T-cell (primary cell): ENCODE measurements around the gene UBAC2. TPM values are rescaled to one million over a fixed set of nuclear protein-coding genes. Genes with fewer than 3 reads are reported as not detected.

Experiments
- ATAC-seq, 4 experiments: fragments of 200-7000 bp in 3 of 4; fragments of 150-1000 bp in 1 of 4; cut with Tn5 transposase; replicated peaks in 1 of 4; 1 replicate in 3 of 4; 2 replicates in 1 of 4; pipeline ENCODE4 v1.10.0; 2021; ENCODE audit warnings: moderate library complexity in 3 of 4, mild to moderate bottlenecking in 2 of 4, moderate number of reproducible peaks in 1 of 4
- CTCF ChIA-PET, 2 donors: fragments of 300-600 bp; sonication (Branson Sonifier 250); formaldehyde crosslinking; loops; one replicate each; lab custom pipeline; 2022; ENCODE audit warnings: antibody characterized with exemption in 2 of 2; lab: Charles Lee
- POLR2A ChIA-PET, 2 donors: fragments of 300-600 bp; sonication (Branson Sonifier 250); formaldehyde crosslinking; loops; one replicate each; lab custom pipeline; 2022; ENCODE audit warnings: antibody characterized with exemption in 2 of 2; lab: Charles Lee
- DNase-seq, 35 experiments: peaks; one replicate each; pipeline versions ENCODE4 v3.0.0 to v3.0.0-alpha.2; 2013 to 2023
- H3K27ac ChIP-seq: one replicate; pipeline ENCODE4 v1.5.1; 2013; ENCODE audit warnings: low read length
- H3K27me3 ChIP-seq, 2 experiments: replicated peaks in 1 of 2; 1 replicate in 1 of 2; 2 replicates in 1 of 2; pipeline versions ENCODE4 v1.6.1 to v1.7.0; 2013; ENCODE audit warnings: low read length in 1 of 2, mixed read lengths in 1 of 2; ENCODE audit not compliant: control insufficient read depth in 2 of 2, insufficient read depth in 2 of 2; ENCODE audit errors: extremely low read depth in 1 of 2
- H3K36me3 ChIP-seq, 2 donors: 1 replicate in 1 of 2; 2 replicates in 1 of 2; pipeline versions ENCODE4 v1.6.1 to v1.7.0; 2013; ENCODE audit warnings: low read length in 1 of 2; ENCODE audit not compliant: control insufficient read depth in 2 of 2, insufficient read depth in 1 of 2; ENCODE audit errors: extremely low read depth in 1 of 2
- H3K4me1 ChIP-seq, 2 experiments: 1 replicate in 1 of 2; 2 replicates in 1 of 2; pipeline versions ENCODE4 v1.6.1 to v1.7.0; 2013; ENCODE audit warnings: low read length in 2 of 2, mixed read lengths in 1 of 2; ENCODE audit not compliant: insufficient read depth in 2 of 2, control insufficient read depth in 1 of 2; ENCODE audit errors: extremely low read depth in 1 of 2
- H3K4me3 ChIP-seq, 2 donors: 1 replicate in 1 of 2; 2 replicates in 1 of 2; pipeline versions ENCODE4 v1.5.1 to v1.7.0; 2013; ENCODE audit warnings: mild to moderate bottlenecking in 2 of 2, low read length in 1 of 2, moderate library complexity in 1 of 2; ENCODE audit not compliant: control insufficient read depth in 1 of 2; ENCODE audit errors: extremely low read depth in 1 of 2
- H3K9me3 ChIP-seq: 2 replicates; pipeline ENCODE4 v1.7.0; 2013
- H3K27ac Mint-ChIP-seq, 2 donors: one replicate each; pipeline ENCODE4 v1.8.0; 2020 to 2021; ENCODE audit warnings: mild to moderate bottlenecking in 2 of 2, mixed read lengths in 2 of 2
- H3K27me3 Mint-ChIP-seq, 2 donors: one replicate each; pipeline ENCODE4 v1.8.0; 2021 to 2022; ENCODE audit warnings: mixed read lengths in 2 of 2
- H3K36me3 Mint-ChIP-seq: one replicate; pipeline ENCODE4 v1.8.0; 2021; ENCODE audit warnings: mixed read lengths
- H3K4me1 Mint-ChIP-seq, 3 donors: one replicate each; pipeline ENCODE4 v1.8.0; 2020 to 2022; ENCODE audit warnings: mixed read lengths in 3 of 3, mild to moderate bottlenecking in 1 of 3
- H3K4me3 Mint-ChIP-seq, 3 donors: one replicate each; pipeline ENCODE4 v1.8.0; 2020 to 2022; ENCODE audit warnings: mild to moderate bottlenecking in 3 of 3, mixed read lengths in 3 of 3, moderate library complexity in 3 of 3
- H3K9me3 Mint-ChIP-seq, 3 donors: one replicate each; pipeline ENCODE4 v1.8.0; 2020 to 2022; ENCODE audit warnings: mixed read lengths in 3 of 3
- WGBS: methylation state at CpG from one replicate; pipeline ENCODE4 v1.1.5; 2013; ENCODE audit warnings: missing lambda C conversion rate; ENCODE audit not compliant: insufficient coverage; 5-methylcytosine and 5-hydroxymethylcytosine counted together
- total RNA-seq, 35 experiments: library from RNA in 6 of 35; stranded (reverse) in 6 of 35; fragments of 120-200 nt in 1 of 35; gene quantifications; one replicate each; pipeline versions ENCODE4 v1.2.1 to v1.2.4 and lab custom pipeline; 2013 to 2026

Gene UBAC2
- total RNA-seq, 5 donors from 2014 or later (not counting 1 experiment from before 2014, with no cell fraction given), result 83.3 to 99.3 (median 84.9) TPM

GRCh38 chr13:99304541-99304940 is 103.9 kb downstream of the UBAC2 start:
- DNase-seq (no peak), ATAC-seq (no peak)
- ChIA-PET CTCF (interaction anchor here (0.7 to 4.2 kb wide), 7 partner anchors 10 to 462 kb away, joined by 3 to 32 read pairs (median 5); no protein-coding TSS in a partner anchor), POLR2A (interaction anchor here (0.5 to 4.7 kb wide), 13 partner anchors 8 to 77 kb away, joined by 3 to 40 read pairs (median 7); no protein-coding TSS in a partner anchor)
- peaks cover 51% of the 10 kb centered on the region for H3K36me3 Mint-ChIP-seq
- peaks cover 0 to 33% of the 10 kb centered on the region in 2 donors for H3K36me3 ChIP-seq
- peak overlapping the region; percentile 94 to 99 (median 96) for H3K4me3 Mint-ChIP-seq
- peak overlapping the region; percentile 80 for H3K27ac ChIP-seq
- no peaks in the 10 kb centered on the region for H3K27me3 ChIP-seq
- H3K4me3 ChIP-seq, result peak overlapping the region; percentile 39 to 68
- no peaks in the 10 kb centered on the region for H3K9me3 Mint-ChIP-seq
- no CpG with 5 or more reads among the region's 4 CpGs for WGBS
- peaks cover 73 to 89% (median 80%) of the 10 kb centered on the region in 3 donors for H3K4me1 Mint-ChIP-seq
- peak overlapping the region; percentile 96 to 98 for H3K27ac Mint-ChIP-seq
- H3K27me3 Mint-ChIP-seq, result no peaks in the 10 kb centered on the region
- H3K9me3 ChIP-seq, result no peaks in the 10 kb centered on the region
- peaks cover 48 to 54% of the 10 kb centered on the region in 2 experiments for H3K4me1 ChIP-seq

DNA sequence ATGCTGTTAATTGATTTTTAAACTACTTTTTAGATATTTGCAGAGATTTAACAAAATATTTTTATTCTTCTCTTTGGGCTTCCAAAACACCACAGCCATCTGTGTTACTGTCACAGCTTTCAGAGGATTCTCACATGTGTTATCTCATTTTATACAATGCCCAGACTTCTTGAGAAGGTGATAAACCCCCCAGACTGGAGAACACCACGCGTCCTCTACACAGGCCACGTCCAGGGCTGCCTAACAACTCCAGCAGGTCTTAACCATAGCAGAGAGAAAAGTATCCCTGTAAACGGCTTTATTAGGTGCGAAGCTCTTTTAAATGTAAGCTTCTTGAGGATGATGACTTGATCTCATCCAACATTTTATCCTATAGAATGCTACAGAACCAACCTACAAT is 104.5 kb downstream of the UBAC2 start:
- H3K4me3 ChIP-seq, result peak overlapping the region; percentile 62 to 68
- Mint-ChIP-seq H3K36me3 (peaks cover 46% of the 10 kb centered on the region), H3K4me3 (peak overlapping the region; percentile 94 to 99 (median 96)), H3K4me1 (peaks cover 73 to 90% (median 80%) of the 10 kb centered on the region in 3 donors), H3K9me3 (no peaks in the 10 kb centered on the region), H3K27ac (peak overlapping the region; percentile 96), H3K27me3 (no peaks in the 10 kb centered on the region)
- H3K27me3 ChIP-seq, result no peaks in the 10 kb centered on the region
- no peaks in the 10 kb centered on the region for H3K9me3 ChIP-seq
- ChIA-PET POLR2A (interaction anchor here (0.5 to 4.7 kb wide), 11 partner anchors 8 to 76 kb away, joined by 3 to 40 read pairs (median 13); no protein-coding TSS in a partner anchor), CTCF (interaction anchor here (1.4 to 4.2 kb wide), 6 partner anchors 10 to 82 kb away, joined by 3 to 32 read pairs (median 8); no protein-coding TSS in a partner anchor)
- no CpG with 5 or more reads among the region's 5 CpGs for WGBS
- peaks cover 48% of the 10 kb centered on the region in 2 experiments for H3K4me1 ChIP-seq
- peak overlapping the region; percentile 80 for H3K27ac ChIP-seq
- no peak for DNase-seq
- peaks cover 0 to 34% of the 10 kb centered on the region in 2 donors for H3K36me3 ChIP-seq
- no peak for ATAC-seq

GRCh38 chr13:99305566-99305965 is 104.9 kb downstream of the UBAC2 start:
- ATAC-seq (no peak), DNase-seq (no peak)
- POLR2A ChIA-PET, result interaction anchor here (0.5 to 4.7 kb wide), 21 partner anchors 8 to 129 kb away, joined by 3 to 40 read pairs (median 7); no protein-coding TSS in a partner anchor

DNA sequence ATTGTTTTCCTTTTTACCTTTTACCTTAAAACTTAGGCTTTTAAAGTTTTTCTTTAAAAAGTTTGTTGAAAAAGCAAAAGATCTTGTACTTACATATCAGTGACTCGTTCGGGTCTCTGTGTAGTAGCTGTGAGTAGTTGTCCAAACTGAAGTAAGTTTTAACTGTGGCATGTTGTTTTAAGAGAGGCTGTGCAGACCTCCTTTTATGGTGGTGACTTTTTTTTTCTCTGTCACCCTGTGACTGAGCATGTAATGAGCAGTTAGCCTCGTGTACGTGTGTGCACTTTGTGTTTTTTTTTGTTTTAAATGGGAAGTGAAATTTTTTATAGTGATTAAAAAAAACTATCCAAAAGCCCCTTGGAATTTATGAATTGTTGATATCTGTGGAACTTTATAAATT is 106.6 kb downstream of the UBAC2 start, which contains the start of gene GPR183:
GPR183 (minus strand) TSS at position 153 of the 400 bp plus-strand sequence. CDS start 11,254 bp downstream, outside the sequence.
- POLR2A ChIA-PET, result interaction anchor here (0.6 to 4.7 kb wide), 16 partner anchors 8 to 128 kb away, joined by 3 to 40 read pairs (median 4); partner anchors contain the start of gene UBAC2 (in 1 of the 2)
- Mint-ChIP-seq H3K36me3 (peaks cover 41% of the 10 kb centered on the region), H3K9me3 (no peaks in the 10 kb centered on the region), H3K4me3 (peak within 1 kb of the TSS; percentile 94 to 99 (median 96)), H3K27ac (peak within 1 kb of the TSS; percentile 96), H3K27me3 (no peaks in the 10 kb centered on the region), H3K4me1 (peaks cover 78 to 95% (median 84%) of the 10 kb centered on the region in 3 donors)
- peak; percentile 80 to 85 (median 82) for ATAC-seq
- peak within 1 kb of the TSS; percentile 80 for H3K27ac ChIP-seq
- H3K36me3 ChIP-seq, result peaks cover 0 to 27% of the 10 kb centered on the region in 2 donors
- 0% methylated on average over 2 of the region's 4 CpGs for WGBS
- H3K4me1 ChIP-seq, result peaks cover 46 to 53% of the 10 kb centered on the region in 2 experiments
- no peaks in the 10 kb centered on the region for H3K9me3 ChIP-seq
- CTCF ChIA-PET, result interaction anchor here (0.7 to 4.2 kb wide), 16 partner anchors 8 to 129 kb away, joined by 3 to 32 read pairs (median 4); no protein-coding TSS in a partner anchor
- H3K4me3 ChIP-seq, result peak within 1 kb of the TSS; percentile 62 to 68
- DNase-seq, result peak in 13 of 35 experiments; percentile 15 to 83 (median 29)
- no peaks in the 10 kb centered on the region for H3K27me3 ChIP-seq

More at GRCh38 chr13:99305566-99305965, 104.9 kb downstream of the UBAC2 start:
- H3K36me3 ChIP-seq, result peaks cover 0 to 30% of the 10 kb centered on the region in 2 donors
- Mint-ChIP-seq H3K9me3 (no peaks in the 10 kb centered on the region), H3K4me3 (peak overlapping the region; percentile 94 to 99 (median 96)), H3K27me3 (no peaks in the 10 kb centered on the region), H3K4me1 (peaks cover 72 to 89% (median 79%) of the 10 kb centered on the region in 3 donors), H3K36me3 (peaks cover 42% of the 10 kb centered on the region), H3K27ac (peak overlapping the region; percentile 96)
- peak overlapping the region; percentile 80 for H3K27ac ChIP-seq
- peaks cover 48 to 49% of the 10 kb centered on the region in 2 experiments for H3K4me1 ChIP-seq
- CTCF ChIA-PET, result interaction anchor here (0.6 to 4.2 kb wide), 15 partner anchors 9 to 130 kb away, joined by 3 to 32 read pairs (median 4); no protein-coding TSS in a partner anchor
- no peaks in the 10 kb centered on the region for H3K27me3 ChIP-seq
- no peaks in the 10 kb centered on the region for H3K9me3 ChIP-seq
- 40% methylated on average over 1 of the region's 8 CpGs for WGBS
- H3K4me3 ChIP-seq, result peak overlapping the region; percentile 62 to 68

DNA sequence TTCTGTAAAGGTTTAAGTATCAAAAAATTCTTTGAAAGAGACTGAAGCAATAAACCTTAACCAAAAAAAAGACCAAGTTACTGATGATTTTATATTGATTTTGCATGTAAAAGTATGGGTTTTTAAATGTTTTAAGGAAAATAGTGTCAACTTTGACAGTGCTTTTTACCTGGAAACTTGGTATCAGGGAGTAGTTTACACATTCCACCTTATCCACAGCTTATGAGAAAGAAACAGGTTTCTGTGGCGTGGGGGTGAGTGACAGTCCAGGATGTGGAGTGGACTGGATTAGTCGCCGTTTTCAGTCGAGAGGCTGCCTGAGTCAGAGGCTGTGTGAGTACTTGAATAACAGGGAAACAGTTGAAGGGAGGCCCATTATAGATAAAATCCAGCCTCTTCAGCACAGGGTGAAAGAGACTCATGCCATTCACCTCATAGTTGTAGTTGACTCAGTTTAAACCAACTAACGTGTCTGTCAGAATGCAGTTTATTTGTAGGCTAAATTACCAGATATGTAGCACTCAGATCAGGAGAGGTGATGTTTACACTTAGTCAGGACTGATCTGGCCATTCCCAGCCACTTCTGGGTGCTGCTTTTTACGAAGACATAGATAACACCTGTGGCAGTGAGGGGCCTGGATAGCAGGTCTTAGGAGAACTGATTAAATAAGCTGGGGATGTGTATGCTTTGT is 107.1 kb downstream of the UBAC2 start:
- Mint-ChIP-seq H3K4me3 (peak overlapping the region; percentile 94 to 99 (median 96)), H3K27me3 (no peaks in the 10 kb centered on the region), H3K27ac (peak overlapping the region; percentile 96), H3K9me3 (no peaks in the 10 kb centered on the region), H3K36me3 (peaks cover 41% of the 10 kb centered on the region), H3K4me1 (peaks cover 78 to 95% (median 83%) of the 10 kb centered on the region in 3 donors)
- Histone ChIP-seq H3K9me3 (no peaks in the 10 kb centered on the region), H3K4me3 (peak overlapping the region in 1 of 2 donors; percentile 9), H3K27me3 (no peaks in the 10 kb centered on the region), H3K4me1 (peaks cover 46 to 53% of the 10 kb centered on the region in 2 experiments), H3K36me3 (peaks cover 0 to 22% of the 10 kb centered on the region in 2 donors), H3K27ac (peak overlapping the region; percentile 80)
- ChIA-PET POLR2A (interaction anchor here (0.9 to 4.7 kb wide), 10 partner anchors 11 to 127 kb away, joined by 3 to 40 read pairs (median 5); partner anchors contain the start of gene UBAC2 (in 1 of the 2)), CTCF (interaction anchor here in 1 of 2 donors (0.8 to 4.2 kb wide), 8 partner anchors 10 to 129 kb away, joined by 3 to 32 read pairs (median 5); no protein-coding TSS in a partner anchor)
- 8% methylated on average over 2 of the region's 6 CpGs for WGBS
- DNase-seq, result peak in 5 of 35 experiments; percentile 14 to 54 (median 45)
- peak; percentile 22 to 40 (median 29) for ATAC-seq
